Stomach (tissue), 4 donors: ENCODE results near the gene TMEM132D.

ENCODE experiments used
- EP300 ChIP-seq: sonication (generic); formaldehyde crosslinking; IDR thresholded peaks from one replicate; pipeline ENCODE4 v1.6.1; 2017; ENCODE audit warnings: antibody characterized with exemption
- POLR2A ChIP-seq, 4 donors: fragments of 450-650 bp; IDR thresholded peaks; one replicate each; pipeline ENCODE4 v1.6.1; 2016; ENCODE audit warnings: antibody characterized with exemption in 4 of 4, control low read depth in 2 of 4, mild to moderate bottlenecking in 1 of 4, moderate library complexity in 1 of 4
- POLR2AphosphoS5 ChIP-seq, 3 donors: sonication (generic); formaldehyde crosslinking; IDR thresholded peaks; one replicate each; pipeline ENCODE4 v1.6.1; 2016; ENCODE audit warnings: antibody characterized with exemption in 3 of 3
- TF ChIP-seq, protein P1 (sequence below), 7 experiments: fragments of 450-650 bp in 4 of 7; fragments of 200-600 bp in 3 of 7; sonication (generic) in 3 of 7; IDR thresholded peaks; one replicate each; pipeline ENCODE4 v1.5.1; 2016 to 2019; ENCODE audit warnings: antibody characterized with exemption in 7 of 7, control low read depth in 2 of 7, mild to moderate bottlenecking in 1 of 7

DNA sequence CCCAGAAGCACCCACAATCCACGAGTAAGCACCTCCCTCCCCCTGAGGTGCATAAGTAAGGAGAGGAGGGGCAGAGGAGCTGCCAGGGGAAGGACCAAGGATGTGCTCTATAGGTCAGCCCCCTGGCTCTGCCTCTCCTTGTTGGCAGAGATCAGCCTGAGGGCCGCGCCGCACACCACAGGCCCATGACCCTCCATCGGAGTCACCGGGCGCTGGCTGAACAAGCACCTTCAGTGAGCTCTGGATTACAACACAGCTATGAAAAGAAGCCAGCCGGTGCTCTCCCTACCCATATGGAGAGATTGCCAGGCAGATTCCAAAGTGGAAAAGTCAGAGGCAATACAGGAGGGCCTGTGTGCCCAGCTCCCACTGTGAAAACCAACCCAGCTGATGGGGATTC lies 793.2 kb downstream of the TMEM132D start:
- TF ChIP-seq, protein P1, sequence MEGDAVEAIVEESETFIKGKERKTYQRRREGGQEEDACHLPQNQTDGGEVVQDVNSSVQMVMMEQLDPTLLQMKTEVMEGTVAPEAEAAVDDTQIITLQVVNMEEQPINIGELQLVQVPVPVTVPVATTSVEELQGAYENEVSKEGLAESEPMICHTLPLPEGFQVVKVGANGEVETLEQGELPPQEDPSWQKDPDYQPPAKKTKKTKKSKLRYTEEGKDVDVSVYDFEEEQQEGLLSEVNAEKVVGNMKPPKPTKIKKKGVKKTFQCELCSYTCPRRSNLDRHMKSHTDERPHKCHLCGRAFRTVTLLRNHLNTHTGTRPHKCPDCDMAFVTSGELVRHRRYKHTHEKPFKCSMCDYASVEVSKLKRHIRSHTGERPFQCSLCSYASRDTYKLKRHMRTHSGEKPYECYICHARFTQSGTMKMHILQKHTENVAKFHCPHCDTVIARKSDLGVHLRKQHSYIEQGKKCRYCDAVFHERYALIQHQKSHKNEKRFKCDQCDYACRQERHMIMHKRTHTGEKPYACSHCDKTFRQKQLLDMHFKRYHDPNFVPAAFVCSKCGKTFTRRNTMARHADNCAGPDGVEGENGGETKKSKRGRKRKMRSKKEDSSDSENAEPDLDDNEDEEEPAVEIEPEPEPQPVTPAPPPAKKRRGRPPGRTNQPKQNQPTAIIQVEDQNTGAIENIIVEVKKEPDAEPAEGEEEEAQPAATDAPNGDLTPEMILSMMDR (IDR thresholded peaks at IDR 0.05): no peak
- TF ChIP-seq POLR2AphosphoS5 (IDR thresholded peaks at IDR 0.05) (no peak), POLR2A (IDR thresholded peaks at IDR 0.05) (no peak), EP300 (no peak)
